ENCODE measurements around the gene PIGU. TPM values are rescaled to one million over a fixed set of nuclear protein-coding genes. Genes with fewer than 3 reads are reported as not detected.

PIGU gene
- total and polyA plus RNA-seq, 2 donors (not counting 1 experiment from before 2014, with no cell fraction given) = 12.0 to 19.3 TPM

DNA sequence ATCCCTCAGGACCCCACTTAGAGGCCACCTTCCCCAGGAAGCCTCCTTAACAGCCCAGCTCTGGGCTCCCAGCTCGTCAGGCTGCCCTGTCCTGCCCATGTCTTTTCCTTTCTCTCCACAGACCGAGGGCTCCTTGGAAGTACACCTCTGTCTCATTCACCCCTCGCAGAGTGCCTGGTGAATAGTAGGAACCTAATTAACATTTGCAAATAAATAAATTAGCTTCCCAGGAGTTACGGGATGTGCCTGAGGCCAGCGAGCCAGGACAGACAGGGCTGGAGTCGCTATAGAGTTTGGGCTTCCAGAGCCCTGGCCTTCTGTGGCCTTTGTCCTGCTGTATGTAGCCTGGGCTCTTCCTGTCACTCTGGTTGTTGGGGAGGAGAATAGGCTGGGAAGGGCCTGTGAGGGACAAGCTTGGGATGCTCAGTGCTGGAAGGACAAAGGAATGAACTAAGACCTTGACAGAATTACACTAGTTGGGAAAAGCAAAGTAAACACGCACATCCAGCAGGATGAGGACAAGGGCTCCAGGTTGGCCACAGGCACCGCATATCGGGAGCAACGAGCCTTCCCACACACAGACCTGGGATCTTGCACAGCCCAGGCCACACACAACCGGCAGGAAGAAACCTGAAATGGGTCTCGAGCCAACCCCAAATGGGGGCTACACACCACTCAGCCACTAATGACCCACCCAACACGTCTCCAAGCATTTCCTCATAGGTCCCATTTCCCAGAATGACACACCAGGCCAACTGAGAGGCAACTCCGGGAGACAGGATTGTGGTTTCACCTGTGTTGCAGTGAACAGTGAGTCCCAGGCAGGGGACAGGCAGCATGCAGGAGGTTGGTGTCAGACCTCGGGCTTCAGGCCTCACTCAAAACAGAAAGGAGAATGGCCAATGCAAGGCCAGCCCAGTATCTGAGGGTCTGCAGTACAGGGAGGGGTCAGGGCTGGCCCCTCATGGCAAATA lies 108.7 kb downstream of the PIGU start:
- POLR2A ChIA-PET = interaction anchor here (0.7 kb wide), 1 partner anchor 1345 kb away, joined by 3 read pairs; no protein-coding TSS in a partner anchor
- no peak overlapping the region for H3K27ac ChIP-seq (ENCODE audit: low read length in 2 of 2)
- TF ChIP-seq CTCF (IDR thresholded peaks at IDR 0.05) (no peak), EZH2 (IDR thresholded peaks at IDR 0.05; ENCODE audit: borderline replicate concordance, insufficient read depth, low read depth, low read length, poor library complexity, severe bottlenecking) (no peak)
- DNase-seq = no peak
- intact Hi-C loops (cut with micrococcal nuclease) = no loop called here
- H4K20me1 ChIP-seq (ENCODE audit: control insufficient read depth, insufficient read depth, low read length, poor library complexity, severe bottlenecking) = no peaks in the 10 kb centered on the region
- CTCF ChIA-PET = no interaction called here
- H3K36me3 ChIP-seq (replicated peaks in 1 of 2; ENCODE audit: control extremely low read depth in 1 of 2, control insufficient read depth in 1 of 2, extremely low read depth in 1 of 2, insufficient read depth in 2 of 2, low read length in 1 of 2) = peaks cover 0 to 4% of the 10 kb centered on the region in 2 experiments
- Mint-ChIP-seq H3K27ac (no peak overlapping the region), H3K27me3 (no peaks in the 10 kb centered on the region), H3K4me1 (peaks cover 9% of the 10 kb centered on the region), H3K4me3 (no peak overlapping the region), H3K9me3 (ENCODE audit: insufficient read depth) (no peaks in the 10 kb centered on the region)
- no peak overlapping the region for H2AFZ ChIP-seq (ENCODE audit: insufficient read depth, low read depth, low read length, poor library complexity, severe bottlenecking)
- no peak for ATAC-seq (ENCODE audit: low read depth)
- H3K9me3 ChIP-seq (ENCODE audit: control extremely low read depth in 1 of 3, control insufficient read depth in 2 of 3, insufficient read depth in 1 of 3, low read length in 2 of 3) = no peaks in the 10 kb centered on the region
- H3K4me2 ChIP-seq (replicated peaks; ENCODE audit: low read depth, low read length, poor library complexity, severe bottlenecking) = no peak overlapping the region
- no peaks in the 10 kb centered on the region for H3K27me3 ChIP-seq (replicated peaks in 1 of 4; ENCODE audit: control extremely low read depth in 1 of 4, control insufficient read depth in 3 of 4, insufficient read depth in 4 of 4, low read length in 3 of 4)
- peaks cover 5 to 6% of the 10 kb centered on the region in 2 donors for H3K4me1 ChIP-seq (ENCODE audit: control insufficient read depth in 2 of 2, insufficient read depth in 2 of 2, low read length in 2 of 2)
- H3K79me2 ChIP-seq (ENCODE audit: control insufficient read depth, insufficient read depth, low read length) = no peaks in the 10 kb centered on the region
- no peak overlapping the region for H3K9ac ChIP-seq (ENCODE audit: low read length)
- no peak overlapping the region for H3K4me3 ChIP-seq (ENCODE audit: control extremely low read depth in 1 of 5, extremely low read depth in 1 of 5, insufficient read depth in 1 of 5, low read depth in 2 of 5, low read length in 4 of 5)
- WGBS (ENCODE audit: insufficient coverage) = over 99% methylated on average over 12 of the region's 15 CpGs
